ENCODE measurements around the gene ABTB2.

The ABTB2 gene

GRCh38 chr11:34397811-34398210 is 40.0 kb upstream of the ABTB2 start:
- ATAC-seq (ENCODE audit: insufficient read depth, low read depth) = no peak

DNA sequence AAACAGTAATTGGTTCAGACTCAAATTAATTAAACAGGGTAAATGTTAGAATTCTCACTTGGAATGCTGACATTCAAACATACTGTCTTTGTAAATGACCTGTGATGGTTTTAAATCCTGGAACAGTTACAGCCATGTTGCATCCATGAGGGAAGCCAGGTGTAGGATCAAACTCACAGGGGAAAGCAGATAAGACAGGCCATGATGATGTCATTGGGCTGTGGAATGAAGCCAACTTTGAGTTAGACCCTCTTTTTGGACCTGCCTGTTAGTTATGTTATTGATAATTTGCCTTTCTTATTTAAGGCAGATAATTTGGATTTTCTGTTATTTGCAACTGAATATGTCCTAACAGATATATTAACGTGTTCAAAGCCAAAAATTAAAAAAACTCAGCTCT is 39.3 kb upstream of the ABTB2 start:
- ATAC-seq (ENCODE audit: insufficient read depth, low read depth) = no peak
- Histone ChIP-seq H3K9ac (ENCODE audit: low read depth, low read length) (no peak overlapping the region), H3K4me1 (ENCODE audit: insufficient read depth, low read length) (no peaks in the 10 kb centered on the region), H3K4me2 (ENCODE audit: insufficient read depth, low read length) (no peak overlapping the region), H2AFZ (ENCODE audit: low read depth, low read length) (no peak overlapping the region), H3K27me3 (ENCODE audit: insufficient read depth, low read length, poor library complexity) (peaks cover 4% of the 10 kb centered on the region), H3K4me3 (ENCODE audit: low read depth in 1 of 2, low read length in 2 of 2) (no peak overlapping the region), H3K36me3 (ENCODE audit: insufficient read depth, low read length) (no peaks in the 10 kb centered on the region), H3K27ac (ENCODE audit: low read length) (no peak overlapping the region), H3K79me2 (ENCODE audit: insufficient read depth, low read length) (no peaks in the 10 kb centered on the region), H4K20me1 (ENCODE audit: insufficient read depth, low read length) (no peaks in the 10 kb centered on the region), H3K9me3 (ENCODE audit: insufficient read depth, low read length, severe bottlenecking) (no peaks in the 10 kb centered on the region)
- TF ChIP-seq EZH2 (IDR thresholded peaks at IDR 0.05; ENCODE audit: borderline replicate concordance, low read depth, low read length, severe bottlenecking) (no peak), CTCF (IDR thresholded peaks at IDR 0.05; ENCODE audit: borderline replicate concordance, extremely low read depth, low read length, poor library complexity, severe bottlenecking) (no peak)
- DNase-seq = no peak

More at GRCh38 chr11:34397811-34398210, 40.0 kb upstream of the ABTB2 start:
- no peaks in the 10 kb centered on the region for H3K4me1 ChIP-seq (ENCODE audit: insufficient read depth, low read length)
- H3K27ac ChIP-seq (ENCODE audit: low read length) = no peak overlapping the region
- no peak overlapping the region for H3K9ac ChIP-seq (ENCODE audit: low read depth, low read length)
- no peak overlapping the region for H3K4me2 ChIP-seq (ENCODE audit: insufficient read depth, low read length)
- DNase-seq = no peak
- H3K79me2 ChIP-seq (ENCODE audit: insufficient read depth, low read length) = no peaks in the 10 kb centered on the region
- no peak overlapping the region for H3K4me3 ChIP-seq (ENCODE audit: low read depth in 1 of 2, low read length in 2 of 2)
- TF ChIP-seq CTCF (IDR thresholded peaks at IDR 0.05; ENCODE audit: borderline replicate concordance, extremely low read depth, low read length, poor library complexity, severe bottlenecking) (no peak), EZH2 (IDR thresholded peaks at IDR 0.05; ENCODE audit: borderline replicate concordance, low read depth, low read length, severe bottlenecking) (no peak)
- no peaks in the 10 kb centered on the region for H3K36me3 ChIP-seq (ENCODE audit: insufficient read depth, low read length)
- no peak overlapping the region for H2AFZ ChIP-seq (ENCODE audit: low read depth, low read length)
- H3K9me3 ChIP-seq (ENCODE audit: insufficient read depth, low read length, severe bottlenecking) = no peaks in the 10 kb centered on the region
- no peaks in the 10 kb centered on the region for H4K20me1 ChIP-seq (ENCODE audit: insufficient read depth, low read length)
- H3K27me3 ChIP-seq (ENCODE audit: insufficient read depth, low read length, poor library complexity) = peaks cover 4% of the 10 kb centered on the region

DNA sequence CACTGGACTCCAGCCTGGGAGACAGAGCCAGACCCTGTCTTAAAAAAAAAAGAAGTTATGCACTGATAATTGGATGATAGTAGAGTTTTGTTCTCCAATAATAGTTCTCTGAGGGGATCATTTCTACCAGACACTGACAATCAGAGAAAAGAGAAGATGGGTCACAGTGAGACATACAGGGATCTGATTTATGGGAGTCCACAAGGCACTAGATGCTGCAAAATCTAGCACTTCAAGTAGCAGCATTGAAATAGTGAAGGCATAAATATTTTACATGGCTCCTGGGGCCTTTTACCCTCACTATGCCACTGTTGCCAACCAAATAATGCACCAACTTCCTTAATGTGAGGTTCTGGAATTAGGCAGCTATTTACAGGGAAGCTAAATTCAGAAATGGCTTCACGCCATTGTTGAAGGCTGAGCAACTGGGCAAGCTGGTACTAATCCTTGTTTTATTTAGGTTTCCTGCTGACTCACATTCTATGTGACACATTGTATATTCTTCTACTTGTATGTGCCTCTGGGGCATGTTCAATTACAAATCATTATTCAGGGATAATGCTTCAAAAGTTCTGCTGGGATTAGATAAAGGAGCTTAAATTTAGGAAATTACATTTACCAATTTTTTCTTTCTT is 38.2 kb upstream of the ABTB2 start:
- H3K4me1 ChIP-seq (ENCODE audit: insufficient read depth, low read length) = no peaks in the 10 kb centered on the region
- ATAC-seq (ENCODE audit: insufficient read depth, low read depth) (no peak), DNase-seq (no peak)
- no peak overlapping the region for H3K4me2 ChIP-seq (ENCODE audit: insufficient read depth, low read length)
- peaks cover 4% of the 10 kb centered on the region for H3K27me3 ChIP-seq (ENCODE audit: insufficient read depth, low read length, poor library complexity)
- H3K9me3 ChIP-seq (ENCODE audit: insufficient read depth, low read length, severe bottlenecking) = no peaks in the 10 kb centered on the region
- TF ChIP-seq EZH2 (IDR thresholded peaks at IDR 0.05; ENCODE audit: borderline replicate concordance, low read depth, low read length, severe bottlenecking) (no peak), CTCF (IDR thresholded peaks at IDR 0.05; ENCODE audit: borderline replicate concordance, extremely low read depth, low read length, poor library complexity, severe bottlenecking) (no peak)
- no peak overlapping the region for H3K4me3 ChIP-seq (ENCODE audit: low read depth in 1 of 2, low read length in 2 of 2)
- no peaks in the 10 kb centered on the region for H3K36me3 ChIP-seq (ENCODE audit: insufficient read depth, low read length)
- H3K27ac ChIP-seq (ENCODE audit: low read length) = no peak overlapping the region
- no peak overlapping the region for H3K9ac ChIP-seq (ENCODE audit: low read depth, low read length)
- no peak overlapping the region for H2AFZ ChIP-seq (ENCODE audit: low read depth, low read length)
- H4K20me1 ChIP-seq (ENCODE audit: insufficient read depth, low read length) = no peaks in the 10 kb centered on the region
- H3K79me2 ChIP-seq (ENCODE audit: insufficient read depth, low read length) = no peaks in the 10 kb centered on the region

Measured in DND-41 (cell line).